Upper lobe of left lung (tissue), 4 donors: ENCODE results near the gene SUCLG2.

Experiments used
- POLR2A ChIP-seq, 4 donors: fragments of 450-650 bp; IDR thresholded peaks; one replicate each; pipeline ENCODE4 v1.5.1; 2016 to 2017; ENCODE audit warnings: antibody characterized with exemption in 4 of 4, mild to moderate bottlenecking in 2 of 4
- POLR2AphosphoS5 ChIP-seq, 2 donors: sonication (generic); formaldehyde crosslinking; IDR thresholded peaks; one replicate each; pipeline ENCODE4 v1.5.1; 2017; ENCODE audit warnings: antibody characterized with exemption in 2 of 2
- TF ChIP-seq, protein P1 (sequence below), 6 experiments: fragments of 450-650 bp in 4 of 6; fragments of 200-600 bp in 2 of 6; sonication (generic) in 2 of 6; IDR thresholded peaks; one replicate each; pipeline ENCODE4 v1.5.1; 2016 to 2019; ENCODE audit warnings: antibody characterized with exemption in 6 of 6

GRCh38 chr3:67683522-67683921 is 29.1 kb upstream of the SUCLG2 start:
- TF ChIP-seq, protein P1, sequence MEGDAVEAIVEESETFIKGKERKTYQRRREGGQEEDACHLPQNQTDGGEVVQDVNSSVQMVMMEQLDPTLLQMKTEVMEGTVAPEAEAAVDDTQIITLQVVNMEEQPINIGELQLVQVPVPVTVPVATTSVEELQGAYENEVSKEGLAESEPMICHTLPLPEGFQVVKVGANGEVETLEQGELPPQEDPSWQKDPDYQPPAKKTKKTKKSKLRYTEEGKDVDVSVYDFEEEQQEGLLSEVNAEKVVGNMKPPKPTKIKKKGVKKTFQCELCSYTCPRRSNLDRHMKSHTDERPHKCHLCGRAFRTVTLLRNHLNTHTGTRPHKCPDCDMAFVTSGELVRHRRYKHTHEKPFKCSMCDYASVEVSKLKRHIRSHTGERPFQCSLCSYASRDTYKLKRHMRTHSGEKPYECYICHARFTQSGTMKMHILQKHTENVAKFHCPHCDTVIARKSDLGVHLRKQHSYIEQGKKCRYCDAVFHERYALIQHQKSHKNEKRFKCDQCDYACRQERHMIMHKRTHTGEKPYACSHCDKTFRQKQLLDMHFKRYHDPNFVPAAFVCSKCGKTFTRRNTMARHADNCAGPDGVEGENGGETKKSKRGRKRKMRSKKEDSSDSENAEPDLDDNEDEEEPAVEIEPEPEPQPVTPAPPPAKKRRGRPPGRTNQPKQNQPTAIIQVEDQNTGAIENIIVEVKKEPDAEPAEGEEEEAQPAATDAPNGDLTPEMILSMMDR (IDR thresholded peaks at IDR 0.05) = no peak
- TF ChIP-seq POLR2A (IDR thresholded peaks at IDR 0.05) (no peak), POLR2AphosphoS5 (IDR thresholded peaks at IDR 0.05) (no peak)
